H9 (cell line): ENCODE measurements around the gene CFAP61. TPM values are rescaled to one million over a fixed set of nuclear protein-coding genes. Genes with fewer than 3 reads are reported as not detected.

Source experiments
- DNase-seq: peaks from one replicate; pipeline ENCODE4 v3.0.0-alpha.2; 2017
- H2AFZ ChIP-seq: one replicate; pipeline ENCODE4 v1.6.1; 2013; ENCODE audit warnings: mild to moderate bottlenecking, low read length, control low read depth, moderate library complexity
- H2AK5ac ChIP-seq: 2 replicates; pipeline ENCODE4 v1.6.1; 2013; ENCODE audit warnings: low read length, control low read depth, mixed read lengths; ENCODE audit not compliant: insufficient read length
- H2BK120ac ChIP-seq: one replicate; pipeline ENCODE4 v1.6.1; 2013; ENCODE audit warnings: low read depth, mild to moderate bottlenecking, low read length, control low read depth, inconsistent platforms; ENCODE audit not compliant: poor library complexity, severe bottlenecking
- H2BK12ac ChIP-seq: 2 replicates; pipeline ENCODE4 v1.6.1; 2013; ENCODE audit warnings: low read length, control low read depth, mixed read lengths, low read depth; ENCODE audit not compliant: insufficient read length
- H2BK15ac ChIP-seq: 2 replicates; pipeline ENCODE4 v1.6.1; 2013; ENCODE audit warnings: low read depth, low read length, control low read depth
- H2BK20ac ChIP-seq: one replicate; pipeline ENCODE4 v1.6.1; 2013; ENCODE audit warnings: low read depth, mild to moderate bottlenecking, low read length, control low read depth, inconsistent platforms; ENCODE audit not compliant: poor library complexity, severe bottlenecking
- H2BK5ac ChIP-seq: 2 replicates; pipeline ENCODE4 v1.6.1; 2013; ENCODE audit warnings: low read length, control low read depth, mixed read lengths; ENCODE audit not compliant: insufficient read length
- H3K14ac ChIP-seq: 2 replicates; pipeline ENCODE4 v1.6.1; 2013; ENCODE audit warnings: low read length, control low read depth; ENCODE audit not compliant: insufficient read depth
- H3K18ac ChIP-seq: 2 replicates; pipeline ENCODE4 v1.6.1; 2013; ENCODE audit warnings: low read depth, mild to moderate bottlenecking, mixed read lengths, low read length, control low read depth; ENCODE audit not compliant: insufficient read length
- H3K23ac ChIP-seq: 2 replicates; pipeline ENCODE4 v1.6.1; 2013; ENCODE audit warnings: low read length, control low read depth, mixed read lengths, low read depth; ENCODE audit not compliant: insufficient read length
- H3K23me2 ChIP-seq: 2 replicates; pipeline ENCODE4 v1.6.1; 2013; ENCODE audit warnings: low read depth, mild to moderate bottlenecking, mixed read lengths, low read length, control low read depth; ENCODE audit not compliant: insufficient read length, poor library complexity, severe bottlenecking
- H3K27ac ChIP-seq: 2 replicates; pipeline ENCODE4 v1.5.1; 2013; ENCODE audit warnings: low read length, control low read depth, mixed read lengths, low read depth; ENCODE audit not compliant: insufficient read length
- H3K27me3 ChIP-seq: 2 replicates; pipeline ENCODE4 v1.6.1; 2013; ENCODE audit warnings: low read length, control low read depth, inconsistent platforms; ENCODE audit not compliant: insufficient read depth
- H3K4ac ChIP-seq: 2 replicates; pipeline ENCODE4 v1.6.1; 2013; ENCODE audit warnings: low read depth, mild to moderate bottlenecking, control low read depth, inconsistent platforms, low read length, moderate library complexity
- H3K4me1 ChIP-seq: 2 replicates; pipeline ENCODE4 v1.6.1; 2013; ENCODE audit warnings: low read length, control low read depth, inconsistent platforms; ENCODE audit not compliant: insufficient read depth
- H3K4me2 ChIP-seq: 2 replicates; pipeline ENCODE4 v1.6.1; 2013; ENCODE audit warnings: low read length, control low read depth, mixed read lengths; ENCODE audit not compliant: insufficient read length, insufficient read depth
- H3K56ac ChIP-seq: 2 replicates; pipeline ENCODE4 v1.6.1; 2013; ENCODE audit warnings: low read depth, mild to moderate bottlenecking, mixed read lengths, low read length, control low read depth; ENCODE audit not compliant: insufficient read length
- H3K79me1 ChIP-seq: 2 replicates; pipeline ENCODE4 v1.6.1; 2013; ENCODE audit warnings: low read depth, mild to moderate bottlenecking, moderate library complexity, low read length, control low read depth, inconsistent platforms; ENCODE audit not compliant: insufficient read depth, poor library complexity, severe bottlenecking
- H3K79me2 ChIP-seq: 2 replicates; pipeline ENCODE4 v1.6.1; 2013; ENCODE audit warnings: low read length, control low read depth, inconsistent platforms; ENCODE audit not compliant: insufficient read depth
- H3K9ac ChIP-seq: 2 replicates; pipeline ENCODE4 v1.6.1; 2013; ENCODE audit warnings: low read length, control low read depth, mixed read lengths; ENCODE audit not compliant: insufficient read length; ENCODE audit errors: extremely low read depth
- H3K9me3 ChIP-seq: one replicate; pipeline ENCODE4 v1.6.1; 2013; ENCODE audit warnings: low read depth, low read length, inconsistent platforms; ENCODE audit not compliant: control insufficient read depth
- H3T11ph ChIP-seq: one replicate; pipeline ENCODE4 v1.6.1; 2013; ENCODE audit warnings: mild to moderate bottlenecking, low read length, control low read depth, inconsistent platforms
- H4K20me1 ChIP-seq: one replicate; pipeline ENCODE4 v1.6.1; 2013; ENCODE audit not compliant: control insufficient read depth, insufficient read length, insufficient read depth
- H4K5ac ChIP-seq: 2 replicates; pipeline ENCODE4 v1.6.1; 2013; ENCODE audit warnings: low read depth, mild to moderate bottlenecking, mixed read lengths, low read length, control low read depth; ENCODE audit not compliant: insufficient read length
- H4K8ac ChIP-seq: replicated peaks from 2 replicates; pipeline ENCODE4 v1.6.1; 2013; ENCODE audit warnings: low read length, control low read depth, mixed read lengths, low read depth; ENCODE audit not compliant: insufficient read length
- H4K91ac ChIP-seq: 2 replicates; pipeline ENCODE4 v1.6.1; 2013; ENCODE audit warnings: low read depth, mild to moderate bottlenecking, moderate library complexity, mixed read lengths, low read length, control low read depth; ENCODE audit not compliant: insufficient read length
- H3K27ac Mint-ChIP-seq, 3 experiments: 2 replicates in 2 of 3; 3 replicates in 1 of 3; pipeline ENCODE4 v1.8.0; 2020 to 2021; ENCODE audit warnings: mixed read lengths in 3 of 3, mild to moderate bottlenecking in 1 of 3, moderate library complexity in 1 of 3
- H3K27me3 Mint-ChIP-seq: 2 replicates; pipeline ENCODE4 v1.8.0; 2021; ENCODE audit warnings: low read depth, mild to moderate bottlenecking, moderate library complexity, mixed read lengths
- H3K36me3 Mint-ChIP-seq, 3 experiments: 2 replicates in 2 of 3; 3 replicates in 1 of 3; pipeline ENCODE4 v1.8.0; 2020 to 2021; ENCODE audit warnings: low read depth in 3 of 3, mixed read lengths in 3 of 3; ENCODE audit not compliant: insufficient read depth in 1 of 3
- H3K4me1 Mint-ChIP-seq, 2 experiments: 2 replicates each; pipeline ENCODE4 v1.8.0; 2020; ENCODE audit warnings: mixed read lengths in 2 of 2
- H3K4me3 Mint-ChIP-seq, 2 experiments: 2 replicates in 1 of 2; 3 replicates in 1 of 2; pipeline ENCODE4 v1.8.0; 2020 to 2021; ENCODE audit warnings: mild to moderate bottlenecking in 2 of 2, mixed read lengths in 2 of 2, moderate library complexity in 1 of 2
- H3K9me3 Mint-ChIP-seq, 2 experiments: 2 replicates in 1 of 2; 3 replicates in 1 of 2; pipeline ENCODE4 v1.8.0; 2020; ENCODE audit warnings: mild to moderate bottlenecking in 2 of 2, mixed read lengths in 2 of 2, moderate library complexity in 1 of 2
- WGBS: extraction: QIAGEN DNeasy Blood & Tissue Kit; methylation state at CpG from one replicate; pipeline ENCODE4 v1.1.7; 2013; ENCODE audit warnings: missing lambda C conversion rate, low lambda C conversion rate, mixed read lengths; ENCODE audit not compliant: insufficient read length; ENCODE audit errors: extremely low coverage; 5-methylcytosine and 5-hydroxymethylcytosine counted together
- total RNA-seq: library from RNA; stranded (reverse); gene quantifications from 2 replicates; pipeline ENCODE4 v1.2.1, GENCODE V29; 2021
- TF ChIP-seq, protein P1 (sequence below): fragments of 200-600 bp; sonication (generic); conservative IDR thresholded peaks from 3 replicates; pipeline ENCODE4 v1.8.0; 2021; ENCODE audit warnings: antibody characterized with exemption, mild to moderate bottlenecking

Gene CFAP61
- total RNA-seq, 1 experiment from 2014 or later, result 0.44 TPM

DNA sequence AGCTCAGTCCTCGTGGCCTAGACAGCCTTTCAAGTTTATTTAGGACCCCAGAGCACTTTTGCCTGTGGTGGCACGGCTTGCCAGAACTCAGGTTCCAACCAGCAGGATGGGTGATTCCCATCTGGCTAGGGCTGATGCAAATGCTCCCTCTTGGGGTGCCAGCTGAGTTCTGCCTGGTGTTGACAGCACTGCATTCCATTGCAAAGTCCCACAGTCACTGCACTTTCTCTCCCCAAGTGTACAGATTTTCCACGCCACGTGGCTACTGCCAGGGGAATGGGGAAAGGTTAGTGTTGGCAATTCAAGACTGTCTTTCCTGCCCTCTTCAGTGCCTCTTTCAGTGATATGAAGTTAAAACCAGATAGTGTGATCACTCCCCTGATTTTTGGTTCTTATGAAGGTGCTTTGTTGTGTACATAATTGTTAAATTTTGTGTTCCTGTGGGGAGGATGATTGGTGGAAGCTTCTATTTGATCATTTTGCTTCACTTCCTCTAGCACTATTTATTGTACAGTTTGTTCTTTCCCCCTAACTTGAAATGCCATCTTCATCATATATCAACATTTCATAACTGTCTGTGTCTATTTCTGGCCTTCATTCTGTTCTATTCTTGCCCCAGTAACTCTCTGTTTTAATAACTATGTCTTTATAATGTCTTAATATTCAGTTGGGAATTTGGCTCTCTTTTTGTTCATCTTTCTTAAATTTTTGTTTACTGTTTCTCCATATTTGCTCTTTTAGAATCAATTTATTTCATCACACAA is 86.2 kb downstream of the CFAP61 start:
- WGBS, result no CpG with 5 or more reads among the region's 4 CpGs
- H4K8ac ChIP-seq, result no peak overlapping the region
- no peak overlapping the region for H3K23ac ChIP-seq
- H3K27me3 ChIP-seq, result no peaks in the 10 kb centered on the region
- H2BK5ac ChIP-seq, result no peak overlapping the region
- H3K4ac ChIP-seq, result no peak overlapping the region
- no peak overlapping the region for H2AK5ac ChIP-seq
- no peaks in the 10 kb centered on the region for H3K27me3 Mint-ChIP-seq
- H3K4me1 Mint-ChIP-seq, result no peaks in the 10 kb centered on the region
- H3K27ac Mint-ChIP-seq, result no peak overlapping the region
- no peaks in the 10 kb centered on the region for H3K23me2 ChIP-seq
- H4K5ac ChIP-seq, result no peak overlapping the region
- no peaks in the 10 kb centered on the region for H3K9me3 ChIP-seq
- TF ChIP-seq, protein P1, sequence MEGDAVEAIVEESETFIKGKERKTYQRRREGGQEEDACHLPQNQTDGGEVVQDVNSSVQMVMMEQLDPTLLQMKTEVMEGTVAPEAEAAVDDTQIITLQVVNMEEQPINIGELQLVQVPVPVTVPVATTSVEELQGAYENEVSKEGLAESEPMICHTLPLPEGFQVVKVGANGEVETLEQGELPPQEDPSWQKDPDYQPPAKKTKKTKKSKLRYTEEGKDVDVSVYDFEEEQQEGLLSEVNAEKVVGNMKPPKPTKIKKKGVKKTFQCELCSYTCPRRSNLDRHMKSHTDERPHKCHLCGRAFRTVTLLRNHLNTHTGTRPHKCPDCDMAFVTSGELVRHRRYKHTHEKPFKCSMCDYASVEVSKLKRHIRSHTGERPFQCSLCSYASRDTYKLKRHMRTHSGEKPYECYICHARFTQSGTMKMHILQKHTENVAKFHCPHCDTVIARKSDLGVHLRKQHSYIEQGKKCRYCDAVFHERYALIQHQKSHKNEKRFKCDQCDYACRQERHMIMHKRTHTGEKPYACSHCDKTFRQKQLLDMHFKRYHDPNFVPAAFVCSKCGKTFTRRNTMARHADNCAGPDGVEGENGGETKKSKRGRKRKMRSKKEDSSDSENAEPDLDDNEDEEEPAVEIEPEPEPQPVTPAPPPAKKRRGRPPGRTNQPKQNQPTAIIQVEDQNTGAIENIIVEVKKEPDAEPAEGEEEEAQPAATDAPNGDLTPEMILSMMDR, result no peak
- H3K9me3 Mint-ChIP-seq, result peaks cover 0 to 3% of the 10 kb centered on the region in 2 experiments; a peak in 3 of 5 replicates
- no peaks in the 10 kb centered on the region for H3K79me1 ChIP-seq
- H3K14ac ChIP-seq, result no peak overlapping the region
- H4K20me1 ChIP-seq, result no peaks in the 10 kb centered on the region
- H3K36me3 Mint-ChIP-seq, result no peaks in the 10 kb centered on the region; a peak in 1 of 7 replicates
- no peaks in the 10 kb centered on the region for H3K79me2 ChIP-seq
- no peak overlapping the region for H3T11ph ChIP-seq
- no peak overlapping the region for H3K27ac ChIP-seq
- no peak overlapping the region for H3K9ac ChIP-seq
- no peaks in the 10 kb centered on the region for H3K4me1 ChIP-seq
- H3K56ac ChIP-seq, result no peak overlapping the region
- no peak overlapping the region for H2BK20ac ChIP-seq
- H3K4me2 ChIP-seq, result no peak overlapping the region
- no peak overlapping the region for H2BK12ac ChIP-seq
- H2BK15ac ChIP-seq, result no peak overlapping the region
- no peak overlapping the region for H3K4me3 Mint-ChIP-seq
- H2BK120ac ChIP-seq, result no peak overlapping the region
- no peak overlapping the region for H4K91ac ChIP-seq
- H3K18ac ChIP-seq, result no peak overlapping the region
- no peak for DNase-seq
- no peak overlapping the region for H2AFZ ChIP-seq
